Activated T-cell treated with anti-CD3 and anti-CD28 coated beads, Interleukin-2, amount 50 U/mL, for 24 hours (primary cell): ENCODE measurements around the gene POLA2.

ENCODE experiments used
- DNase-seq: peaks from one replicate; pipeline ENCODE4 v3.0.0-alpha.2; 2020
- H3K27ac Mint-ChIP-seq: 2 replicates; pipeline ENCODE4 v1.8.0; 2020; ENCODE audit warnings: mild to moderate bottlenecking, mixed read lengths
- H3K27me3 Mint-ChIP-seq: 2 replicates; pipeline ENCODE4 v1.8.0; 2020; ENCODE audit warnings: mixed read lengths
- H3K36me3 Mint-ChIP-seq: 2 replicates; pipeline ENCODE4 v1.8.0; 2020; ENCODE audit warnings: low read depth, mixed read lengths
- H3K4me1 Mint-ChIP-seq: 2 replicates; pipeline ENCODE4 v1.8.0; 2020; ENCODE audit warnings: low read depth, mixed read lengths
- H3K4me3 Mint-ChIP-seq: 2 replicates; pipeline ENCODE4 v1.8.0; 2020; ENCODE audit warnings: mild to moderate bottlenecking, moderate library complexity, mixed read lengths
- H3K9me3 Mint-ChIP-seq: 2 replicates; pipeline ENCODE4 v1.8.0; 2020; ENCODE audit warnings: mixed read lengths

The POLA2 gene

GRCh38 chr11:65303555-65303954, 41.8 kb downstream of the POLA2 start:
- no peak overlapping the region for H3K4me3 Mint-ChIP-seq
- no peaks in the 10 kb centered on the region for H3K27me3 Mint-ChIP-seq
- H3K9me3 Mint-ChIP-seq = no peaks in the 10 kb centered on the region
- H3K4me1 Mint-ChIP-seq = no peaks in the 10 kb centered on the region
- DNase-seq = no peak
- no peak overlapping the region for H3K27ac Mint-ChIP-seq
- peaks cover 63% of the 10 kb centered on the region for H3K36me3 Mint-ChIP-seq

GRCh38 chr11:65304110-65304509, 42.3 kb downstream of the POLA2 start:
- H3K4me3 Mint-ChIP-seq = no peak overlapping the region
- H3K4me1 Mint-ChIP-seq = no peaks in the 10 kb centered on the region
- peaks cover 57% of the 10 kb centered on the region for H3K36me3 Mint-ChIP-seq
- no peaks in the 10 kb centered on the region for H3K27me3 Mint-ChIP-seq
- no peak overlapping the region for H3K27ac Mint-ChIP-seq
- no peaks in the 10 kb centered on the region for H3K9me3 Mint-ChIP-seq
- DNase-seq = no peak

GRCh38 chr11:65304613-65305012, 42.9 kb downstream of the POLA2 start:
- Mint-ChIP-seq H3K27ac (no peak overlapping the region), H3K36me3 (peaks cover 54% of the 10 kb centered on the region), H3K27me3 (no peaks in the 10 kb centered on the region), H3K4me1 (no peaks in the 10 kb centered on the region), H3K4me3 (no peak overlapping the region), H3K9me3 (no peaks in the 10 kb centered on the region)
- DNase-seq = no peak

- peaks cover 44% of the 10 kb centered on the region for H3K36me3 Mint-ChIP-seq
- no peaks in the 10 kb centered on the region for H3K9me3 Mint-ChIP-seq
- no peak for DNase-seq
- H3K4me3 Mint-ChIP-seq = no peak overlapping the region
- no peaks in the 10 kb centered on the region for H3K4me1 Mint-ChIP-seq
- H3K27ac Mint-ChIP-seq = no peak overlapping the region
- no peaks in the 10 kb centered on the region for H3K27me3 Mint-ChIP-seq
These were observed 43.9 kb downstream of the POLA2 start for GRCh38 chr11:65305501-65306268.

GRCh38 chr11:65307298-65308229, 45.8 kb downstream of the POLA2 start:
- H3K36me3 Mint-ChIP-seq = peaks cover 30% of the 10 kb centered on the region
- H3K4me3 Mint-ChIP-seq = no peak overlapping the region
- H3K9me3 Mint-ChIP-seq = no peaks in the 10 kb centered on the region
- no peaks in the 10 kb centered on the region for H3K4me1 Mint-ChIP-seq
- H3K27ac Mint-ChIP-seq = no peak overlapping the region
- no peaks in the 10 kb centered on the region for H3K27me3 Mint-ChIP-seq
- DNase-seq = no peak

GRCh38 chr11:65308281-65308891, 46.6 kb downstream of the POLA2 start:
- peaks cover 2% of the 10 kb centered on the region for H3K27me3 Mint-ChIP-seq
- no peak for DNase-seq
- no peaks in the 10 kb centered on the region for H3K4me1 Mint-ChIP-seq
- H3K27ac Mint-ChIP-seq = no peak overlapping the region
- peaks cover 23% of the 10 kb centered on the region for H3K36me3 Mint-ChIP-seq
- no peak overlapping the region for H3K4me3 Mint-ChIP-seq
- H3K9me3 Mint-ChIP-seq = no peaks in the 10 kb centered on the region

GRCh38 chr11:65309006-65309405, 47.2 kb downstream of the POLA2 start:
- no peaks in the 10 kb centered on the region for H3K9me3 Mint-ChIP-seq
- H3K27ac Mint-ChIP-seq = no peak overlapping the region
- peaks cover 17% of the 10 kb centered on the region for H3K36me3 Mint-ChIP-seq
- DNase-seq = no peak
- H3K27me3 Mint-ChIP-seq = peaks cover 8% of the 10 kb centered on the region
- H3K4me1 Mint-ChIP-seq = no peaks in the 10 kb centered on the region
- no peak overlapping the region for H3K4me3 Mint-ChIP-seq

GRCh38 chr11:65310215-65310614, 48.5 kb downstream of the POLA2 start:
- peaks cover 3% of the 10 kb centered on the region for H3K4me1 Mint-ChIP-seq
- H3K36me3 Mint-ChIP-seq = peaks cover 8% of the 10 kb centered on the region
- no peak for DNase-seq
- H3K4me3 Mint-ChIP-seq = no peak overlapping the region
- H3K9me3 Mint-ChIP-seq = no peaks in the 10 kb centered on the region
- peaks cover 12% of the 10 kb centered on the region for H3K27me3 Mint-ChIP-seq
- H3K27ac Mint-ChIP-seq = no peak overlapping the region

GRCh38 chr11:65310736-65311135, 49.0 kb downstream of the POLA2 start:
- H3K27ac Mint-ChIP-seq = no peak overlapping the region
- peaks cover 12% of the 10 kb centered on the region for H3K27me3 Mint-ChIP-seq
- H3K4me1 Mint-ChIP-seq = peaks cover 6% of the 10 kb centered on the region
- H3K36me3 Mint-ChIP-seq = peaks cover 4% of the 10 kb centered on the region
- no peaks in the 10 kb centered on the region for H3K9me3 Mint-ChIP-seq
- no peak overlapping the region for H3K4me3 Mint-ChIP-seq
- no peak for DNase-seq

GRCh38 chr11:65311170-65311678, 49.5 kb downstream of the POLA2 start:
- Mint-ChIP-seq H3K27ac (no peak overlapping the region), H3K4me1 (peaks cover 11% of the 10 kb centered on the region), H3K36me3 (no peaks in the 10 kb centered on the region), H3K27me3 (peaks cover 17% of the 10 kb centered on the region), H3K9me3 (no peaks in the 10 kb centered on the region), H3K4me3 (no peak overlapping the region)
- no peak for DNase-seq

- H3K4me3 Mint-ChIP-seq = peak within 1 kb of the TSS; percentile 81
- H3K4me1 Mint-ChIP-seq = peaks cover 12% of the 10 kb centered on the region
- peak; percentile 88 for DNase-seq
- no peak within 1 kb of the TSS for H3K27ac Mint-ChIP-seq
- peaks cover 19% of the 10 kb centered on the region for H3K27me3 Mint-ChIP-seq
- H3K9me3 Mint-ChIP-seq = no peaks in the 10 kb centered on the region
- H3K36me3 Mint-ChIP-seq = no peaks in the 10 kb centered on the region
These were observed 52.9 kb downstream of the POLA2 start, which contains the start of gene CDC42EP2 for GRCh38 chr11:65314501-65315203. CDC42EP2 (plus strand) TSS chr11:65314866; CDS start chr11:65320899, 6,033 bp downstream.

GRCh38 chr11:65315204-65315865, 53.6 kb downstream of the POLA2 start:
- Mint-ChIP-seq H3K4me3 (peak overlapping the region; percentile 81), H3K9me3 (no peaks in the 10 kb centered on the region), H3K36me3 (no peaks in the 10 kb centered on the region), H3K27ac (no peak overlapping the region), H3K27me3 (peaks cover 19% of the 10 kb centered on the region), H3K4me1 (peaks cover 12% of the 10 kb centered on the region)
- peak; percentile 90 for DNase-seq

GRCh38 chr11:65315866-65316226, 54.1 kb downstream of the POLA2 start:
- Mint-ChIP-seq H3K4me1 (peaks cover 12% of the 10 kb centered on the region), H3K4me3 (peak overlapping the region; percentile 81), H3K9me3 (no peaks in the 10 kb centered on the region), H3K27ac (no peak overlapping the region), H3K36me3 (no peaks in the 10 kb centered on the region), H3K27me3 (peaks cover 19% of the 10 kb centered on the region)
- DNase-seq = no peak
